IMR-90 (cell line): ENCODE data around the gene GCH1. TPM values are rescaled to one million over a fixed set of nuclear protein-coding genes. Genes with fewer than 3 reads are reported as not detected.

Experiments used
- ATAC-seq: fragments of 200-7000 bp; cut with Tn5 transposase; 2 replicates; pipeline ENCODE4 v1.9.1; 2020; ENCODE audit warnings: low read depth, mild to moderate bottlenecking, moderate library complexity
- BruUV-seq: library from RNA; stranded (reverse); fragments of 400-500 nt; replicated peaks from 2 replicates; lab custom pipeline; 2021; lab: Mats Ljungman, UMichigan
- CTCF ChIA-PET: fragments of 300-600 bp; formaldehyde crosslinking; extraction: SDS; loops from one replicate; lab custom pipeline; 2021; ENCODE audit warnings: antibody characterized with exemption; lab: Yijun Ruan, JAX
- POLR2A ChIA-PET: fragments of 300-600 bp; sonication (Branson Sonifier 250); formaldehyde crosslinking; loops from one replicate; lab custom pipeline; 2022; ENCODE audit warnings: antibody characterized with exemption; ENCODE audit not compliant: unreplicated experiment; lab: Charles Lee
- DNase-seq: peaks from one replicate; pipeline ENCODE4 v3.0.0; 2013
- H2AFZ ChIP-seq: replicated peaks from 2 replicates; pipeline ENCODE3; 2013; ENCODE audit warnings: low read length, mild to moderate bottlenecking; ENCODE audit not compliant: poor library complexity
- H2AK5ac ChIP-seq: 2 replicates; pipeline ENCODE4 v1.6.1; 2013; ENCODE audit warnings: low read depth, low read length, inconsistent platforms
- H2AK9ac ChIP-seq: replicated peaks from 2 replicates; pipeline ENCODE3; 2013; ENCODE audit warnings: mild to moderate bottlenecking, low read depth, low read length, moderate library complexity; ENCODE audit not compliant: poor library complexity
- H2BK120ac ChIP-seq: 2 replicates; pipeline ENCODE4 v1.6.1; 2013; ENCODE audit warnings: low read depth, low read length, inconsistent platforms
- H2BK15ac ChIP-seq: 3 replicates; pipeline ENCODE4 v1.6.1; 2013; ENCODE audit warnings: low read depth, low read length, inconsistent platforms
- H2BK20ac ChIP-seq: 2 replicates; pipeline ENCODE4 v1.6.1; 2013; ENCODE audit warnings: low read depth, mild to moderate bottlenecking, inconsistent platforms, low read length, moderate library complexity
- H2BK5ac ChIP-seq: 2 replicates; pipeline ENCODE4 v1.6.1; 2013; ENCODE audit warnings: mild to moderate bottlenecking, low read depth, low read length, inconsistent platforms; ENCODE audit not compliant: poor library complexity, severe bottlenecking
- H3K14ac ChIP-seq: replicated peaks from 2 replicates; pipeline ENCODE4 v1.6.1; 2013; ENCODE audit warnings: low read depth, low read length, inconsistent platforms
- H3K18ac ChIP-seq: 2 replicates; pipeline ENCODE4 v1.6.1; 2013; ENCODE audit warnings: low read depth, low read length, control low read depth
- H3K23ac ChIP-seq: 2 replicates; pipeline ENCODE4 v1.6.1; 2013; ENCODE audit warnings: low read depth, low read length, inconsistent platforms
- H3K27ac ChIP-seq: 2 replicates; pipeline ENCODE4 v1.5.1; 2013; ENCODE audit warnings: mild to moderate bottlenecking, control low read depth, low read length; ENCODE audit not compliant: insufficient read depth
- H3K27me3 ChIP-seq: 2 replicates; pipeline ENCODE4 v1.6.1; 2013; ENCODE audit warnings: low read length; ENCODE audit not compliant: control insufficient read depth, insufficient read depth
- H3K36me3 ChIP-seq: 2 replicates; pipeline ENCODE4 v1.6.1; 2013; ENCODE audit warnings: low read length, mixed read lengths; ENCODE audit not compliant: control insufficient read depth, insufficient read depth
- H3K4ac ChIP-seq: 2 replicates; pipeline ENCODE4 v1.6.1; 2013; ENCODE audit warnings: low read depth, low read length, inconsistent platforms
- H3K4me1 ChIP-seq: 2 replicates; pipeline ENCODE4 v1.6.1; 2013; ENCODE audit warnings: low read length, mixed read lengths; ENCODE audit not compliant: control insufficient read depth, insufficient read depth
- H3K4me2 ChIP-seq: 2 replicates; pipeline ENCODE4 v1.6.1; 2013; ENCODE audit warnings: low read depth, mild to moderate bottlenecking, control low read depth, low read length, moderate library complexity
- H3K4me3 ChIP-seq: 2 replicates; pipeline ENCODE4 v1.5.1; 2013; ENCODE audit warnings: low read depth, mild to moderate bottlenecking, control low read depth, low read length, moderate library complexity; ENCODE audit not compliant: insufficient read depth
- H3K56ac ChIP-seq: 2 replicates; pipeline ENCODE4 v1.6.1; 2013; ENCODE audit warnings: low read length, inconsistent platforms; ENCODE audit not compliant: insufficient read depth; ENCODE audit errors: extremely low read depth
- H3K79me1 ChIP-seq, 2 experiments: 2 replicates each; pipeline ENCODE4 v1.6.1; 2013; ENCODE audit warnings: low read length in 2 of 2, inconsistent platforms in 1 of 2, low read depth in 1 of 2
- H3K9ac ChIP-seq: 2 replicates; pipeline ENCODE4 v1.6.1; 2013; ENCODE audit warnings: low read depth, low read length, control low read depth
- H3K9me1 ChIP-seq: 2 replicates; pipeline ENCODE4 v1.6.1; 2013; ENCODE audit warnings: low read length, inconsistent platforms; ENCODE audit not compliant: insufficient read depth
- H3K9me3 ChIP-seq: 2 replicates; pipeline ENCODE4 v1.6.1; 2013; ENCODE audit warnings: low read length; ENCODE audit not compliant: control insufficient read depth, insufficient read depth
- H4K20me1 ChIP-seq: 2 replicates; pipeline ENCODE4 v1.6.1; 2013; ENCODE audit warnings: low read length, inconsistent platforms; ENCODE audit not compliant: insufficient read depth
- H4K5ac ChIP-seq: 2 replicates; pipeline ENCODE4 v1.6.1; 2013; ENCODE audit warnings: mild to moderate bottlenecking, low read depth, low read length, control low read depth
- H4K8ac ChIP-seq, 2 experiments: 2 replicates each; pipeline ENCODE4 v1.6.1; 2013; ENCODE audit warnings: low read depth in 2 of 2, low read length in 2 of 2, control low read depth in 1 of 2, inconsistent platforms in 1 of 2
- H4K91ac ChIP-seq: 2 replicates; pipeline ENCODE4 v1.6.1; 2013; ENCODE audit warnings: low read depth, low read length, inconsistent platforms; ENCODE audit not compliant: insufficient read depth
- BHLHE40 ChIP-seq: fragments of 150-350 bp; IDR thresholded peaks from 2 replicates; pipeline ENCODE4 v1.6.1; 2016; ENCODE audit warnings: mild to moderate bottlenecking, low read depth, low read length
- CEBPB ChIP-seq: IDR thresholded peaks from 2 replicates; pipeline ENCODE4 v1.6.1; 2012; ENCODE audit warnings: low read depth, low read length, improper control_type of control experiment
- CHD1 ChIP-seq: IDR thresholded peaks from 2 replicates; pipeline ENCODE4 v1.6.1; 2012; ENCODE audit warnings: low read depth, low read length, improper control_type of control experiment
- CTCF ChIP-seq: conservative IDR thresholded peaks from 2 replicates; pipeline ENCODE4 v1.5.1; 2012; ENCODE audit warnings: mild to moderate bottlenecking, low read depth, low read length, improper control_type of control experiment
- ELK1 ChIP-seq: fragments of 150-350 bp; IDR thresholded peaks from 2 replicates; pipeline ENCODE4 v1.6.1; 2016; ENCODE audit warnings: low read depth, mild to moderate bottlenecking, low read length, moderate library complexity, borderline replicate concordance
- FOS ChIP-seq: fragments of 150-350 bp; IDR thresholded peaks from 2 replicates; pipeline ENCODE4 v1.6.1; 2016; ENCODE audit warnings: low read depth, low read length
- MAFK ChIP-seq: IDR thresholded peaks from 2 replicates; pipeline ENCODE4 v1.6.1; 2012; ENCODE audit warnings: low read depth, low read length, improper control_type of control experiment
- MAZ ChIP-seq: IDR thresholded peaks from 2 replicates; pipeline ENCODE4 v1.6.1; 2012; ENCODE audit warnings: low read depth, mild to moderate bottlenecking, low read length, improper control_type of control experiment, moderate library complexity, borderline replicate concordance
- MXI1 ChIP-seq: IDR thresholded peaks from 2 replicates; pipeline ENCODE4 v1.6.1; 2012; ENCODE audit warnings: low read depth, mild to moderate bottlenecking, low read length, moderate library complexity, borderline replicate concordance
- NFE2L2 ChIP-seq: fragments of 150-350 bp; IDR thresholded peaks from 2 replicates; pipeline ENCODE4 v1.6.1; 2016; ENCODE audit warnings: low read depth, mild to moderate bottlenecking, low read length
- POLR2A ChIP-seq: IDR thresholded peaks from 2 replicates; pipeline ENCODE4 v1.6.1; 2012; ENCODE audit warnings: mild to moderate bottlenecking, low read depth, low read length
- RAD21 ChIP-seq: IDR thresholded peaks from 2 replicates; pipeline ENCODE4 v1.6.1; 2012; ENCODE audit warnings: low read length, improper control_type of control experiment
- RCOR1 ChIP-seq: IDR thresholded peaks from 2 replicates; pipeline ENCODE4 v1.6.1; 2012; ENCODE audit warnings: mild to moderate bottlenecking, low read length, improper control_type of control experiment; ENCODE audit not compliant: insufficient replicate concordance
- RFX5 ChIP-seq: IDR thresholded peaks from 2 replicates; pipeline ENCODE4 v1.8.0; 2012; ENCODE audit warnings: low read depth, mild to moderate bottlenecking, low read length, moderate library complexity
- SMC3 ChIP-seq: fragments of 150-350 bp; IDR thresholded peaks from 2 replicates; pipeline ENCODE4 v1.6.1; 2016; ENCODE audit warnings: low read depth, mild to moderate bottlenecking, antibody characterized with exemption, low read length, moderate library complexity
- USF2 ChIP-seq: fragments of 150-350 bp; IDR thresholded peaks from 2 replicates; pipeline ENCODE4 v1.6.1; 2017; ENCODE audit warnings: mild to moderate bottlenecking, antibody characterized with exemption, low read length, low read depth
- WGBS, 2 experiments: methylation state at CpG; one replicate each; pipeline versions ENCODE4 v1.1.5 to v1.1.7; 2013; ENCODE audit warnings: missing lambda C conversion rate in 2 of 2; ENCODE audit not compliant: insufficient read length in 1 of 2; ENCODE audit errors: extremely low coverage in 2 of 2; 5-methylcytosine and 5-hydroxymethylcytosine counted together
- dilution Hi-C: fragments of 300-500 bp; cut with HindIII; formaldehyde crosslinking; loops from one replicate; pipeline ENCODE4 v1.14.3; 2018; ENCODE audit warnings: low sequenced_read_pairs; ENCODE audit not compliant: unreplicated experiment
- in situ Hi-C: fragments of 300-500 bp; cut with MboI; formaldehyde crosslinking; loops from 3 replicates; pipeline ENCODE4 v1.14.3; 2019; ENCODE audit warnings: low sequenced_read_pairs, inconsistent platforms, mixed read lengths
- intact Hi-C: fragments of 100-400 bp; cut with micrococcal nuclease; formaldehyde crosslinking; loops from 2 replicates; pipeline ENCODE4 v1.10.0; 2022
- polyA plus RNA-seq, 3 experiments: library from polyadenylated mRNA; depleted of rRNA; stranded (reverse); fragments of >200 nt; gene quantifications; 2 replicates each; pipeline ENCODE4 v1.2.3, GENCODE V29; 2012; ENCODE audit warnings: low replicate concordance in 1 of 3
- total RNA-seq: library from RNA; depleted of rRNA; stranded (reverse); fragments of >200 nt; gene quantifications from 2 replicates; pipeline ENCODE4 v1.2.3, GENCODE V29; 2012

Gene GCH1
- total and polyA plus RNA-seq, 2 of the 4 experiments (the other 2 are of a cell fraction): 0.54 to 0.74 TPM

- Histone ChIP-seq H3K79me1 (no peaks in the 10 kb centered on the region), H3K18ac (no peak overlapping the region), H3K56ac (no peak overlapping the region), H3K27ac (no peak overlapping the region), H4K5ac (no peak overlapping the region), H2BK20ac (no peak overlapping the region), H3K4me2 (no peak overlapping the region), H4K91ac (no peak overlapping the region), H3K14ac (no peak overlapping the region), H3K9me3 (peaks cover 13% of the 10 kb centered on the region), H4K20me1 (no peaks in the 10 kb centered on the region), H3K4me3 (no peak overlapping the region), H3K23ac (no peak overlapping the region), H3K4ac (no peak overlapping the region), H3K36me3 (no peaks in the 10 kb centered on the region), H2AK5ac (no peak overlapping the region), H2BK15ac (no peak overlapping the region), H2BK5ac (no peak overlapping the region), H2AFZ (no peak overlapping the region), H2AK9ac (no peak overlapping the region), H3K27me3 (peaks cover 11% of the 10 kb centered on the region), H3K4me1 (no peaks in the 10 kb centered on the region), H3K9ac (no peak overlapping the region), H3K9me1 (no peaks in the 10 kb centered on the region), H4K8ac (no peak overlapping the region), H2BK120ac (no peak overlapping the region)
- ChIA-PET CTCF (interaction anchor here (0.8 to 1.2 kb wide), 3 partner anchors 11 to 274 kb away, joined by 3 to 4 read pairs (median 4); no protein-coding TSS in a partner anchor), POLR2A (no interaction called here)
- dilution Hi-C loops (no loop called here), intact Hi-C loops (no loop called here), in situ Hi-C loops (no loop called here)
- TF ChIP-seq BHLHE40: no peak
- no peak for TF ChIP-seq RCOR1
- TF ChIP-seq MXI1: no peak
- TF ChIP-seq SMC3: no peak
- no peak for TF ChIP-seq CTCF
- TF ChIP-seq ELK1: no peak
- TF ChIP-seq MAFK: no peak
- TF ChIP-seq NFE2L2: no peak
- TF ChIP-seq USF2: no peak
- no peak for TF ChIP-seq CHD1
- TF ChIP-seq POLR2A: no peak
- TF ChIP-seq RAD21: no peak
- no peak for TF ChIP-seq CEBPB
- no peak for TF ChIP-seq FOS
- no peak for TF ChIP-seq RFX5
- no peak for TF ChIP-seq MAZ
- BruUV-seq: no TSS peak
- WGBS, 2 experiments: no CpG with 5 or more reads among the region's 1 CpG
- ATAC-seq (no peak), DNase-seq (no peak)
Observed at GRCh38 chr14:54828037-54828436, 74.6 kb downstream of the GCH1 start.
